ENCODE data around the gene TAS2R16. TPM values are rescaled to one million over a fixed set of nuclear protein-coding genes. Genes with fewer than 3 reads are reported as not detected.

TAS2R16 gene
- total RNA-seq (not detected), polyA plus RNA-seq (not detected)
- long read RNA-seq, donor 1, result 0 reads
- long read RNA-seq, donor 2, result 0 reads
- long read RNA-seq, donor 3, result 0 reads

GRCh38 chr7:122995600-122995999 lies at the start of gene TAS2R16:
Gene TAS2R16 (minus strand): TSS chr7:122995700. CDS start chr7:122995634, 66 bp downstream.
- TF ChIP-seq CTCF (IDR thresholded peaks at IDR 0.05), result no peak
- ATAC-seq, result no peak
- intact Hi-C loops (cut with DNase I), result no loop called here
- H3K4me3 ChIP-seq, result no peak within 1 kb of the TSS
- H3K36me3 ChIP-seq, result no peaks in the 10 kb centered on the region
- DNase-seq, result no peak
- H3K4me1 ChIP-seq, result no peaks in the 10 kb centered on the region
- H3K9me3 ChIP-seq, result no peaks in the 10 kb centered on the region
- H3K27ac ChIP-seq, result no peak within 1 kb of the TSS
- H3K27me3 ChIP-seq, result peaks cover 0 to 11% (median 0%) of the 10 kb centered on the region in 7 donors

GRCh38 chr7:123043642-123044041 lies 48.1 kb upstream of the TAS2R16 start:
- H3K36me3 ChIP-seq, result no peaks in the 10 kb centered on the region
- intact Hi-C loops (cut with DNase I), result no loop called here
- DNase-seq (no peak), ATAC-seq (no peak)
- no peaks in the 10 kb centered on the region for H3K27me3 ChIP-seq
- H3K4me1 ChIP-seq, result no peaks in the 10 kb centered on the region
- H3K27ac ChIP-seq, result no peak overlapping the region
- TF ChIP-seq CTCF (IDR thresholded peaks at IDR 0.05), result no peak
- no peak overlapping the region for H3K4me3 ChIP-seq
- H3K9me3 ChIP-seq, result peaks cover 0 to 24% (median 11%) of the 10 kb centered on the region in 11 donors

- Histone ChIP-seq H3K4me1 (no peaks in the 10 kb centered on the region), H3K4me3 (no peak overlapping the region), H3K27me3 (no peaks in the 10 kb centered on the region), H3K27ac (no peak overlapping the region), H3K9me3 (no peaks in the 10 kb centered on the region), H3K36me3 (no peaks in the 10 kb centered on the region)
- intact Hi-C loops (cut with DNase I), result no loop called here
- 67 to 72% methylated on average over 1 of the region's 1 CpG for WGBS, 2 donors
- no peak for DNase-seq
- ATAC-seq, result no peak
- no peak for TF ChIP-seq CTCF (IDR thresholded peaks at IDR 0.05)
These were observed 45.6 kb upstream of the TAS2R16 start for GRCh38 chr7:123041101-123041500.

- no peaks in the 10 kb centered on the region for H3K4me1 ChIP-seq
- 37 to 52% methylated on average over 3 of the region's 3 CpGs for WGBS, 2 donors
- no peak for DNase-seq
- H3K9me3 ChIP-seq, result peaks cover 0 to 6% (median 0%) of the 10 kb centered on the region in 11 donors
- no peak for ATAC-seq
- H3K27ac ChIP-seq, result no peak overlapping the region
- H3K4me3 ChIP-seq, result no peak overlapping the region
- no peaks in the 10 kb centered on the region for H3K27me3 ChIP-seq
- intact Hi-C loops (cut with DNase I), result no loop called here
- TF ChIP-seq CTCF (IDR thresholded peaks at IDR 0.05), result no peak
- H3K36me3 ChIP-seq, result no peaks in the 10 kb centered on the region
These were observed 43.8 kb upstream of the TAS2R16 start for GRCh38 chr7:123039269-123039668.

Data from heart right ventricle (tissue), 16 donors.